ENCODE results near the gene UBXN10.
"Not testable (repeated sequence)": the region's sequence is repeated elsewhere in the genome, so short reads cannot be mapped to it uniquely, and the experiment has no call there.

UBXN10 gene

GRCh38 chr1:20223551-20224419 lies 37.9 kb downstream of the UBXN10 start:
- in situ Hi-C loops (cut with MboI; ENCODE audit: low pct_unique_long_range_greater_than_20kb, low sequenced_read_pairs): loop anchor here (25.0 kb wide), 1 partner anchor 264 kb away; the partner anchor contains the start of gene CAMK2N1
- no peak for DNase-seq

GRCh38 chr1:20224546-20224945 lies 38.6 kb downstream of the UBXN10 start:
- DNase-seq: no peak
- in situ Hi-C loops (cut with MboI; ENCODE audit: low pct_unique_long_range_greater_than_20kb, low sequenced_read_pairs): loop anchor here (25.0 kb wide), 1 partner anchor 263 kb away; the partner anchor contains the start of gene CAMK2N1

DNA sequence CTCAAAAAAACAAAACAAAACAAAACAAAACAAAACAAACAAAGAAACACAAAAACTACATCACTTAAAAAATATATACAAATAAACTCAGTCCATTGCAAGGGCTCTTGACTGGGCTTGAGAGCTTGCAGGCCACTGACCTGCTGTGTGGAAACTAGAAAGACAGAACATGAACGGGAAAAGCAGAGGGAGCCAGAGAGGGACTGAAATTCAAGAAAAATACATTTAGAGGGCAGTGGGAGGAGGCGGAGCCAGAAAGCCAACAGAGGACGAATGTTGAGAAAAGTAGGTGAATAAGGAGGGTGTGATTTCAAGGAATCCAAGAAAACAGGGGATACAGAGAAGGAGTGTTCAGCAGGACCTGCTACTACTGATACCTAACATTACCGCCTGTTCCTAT lies 41.8 kb downstream of the UBXN10 start:
- no peak for DNase-seq

DNA sequence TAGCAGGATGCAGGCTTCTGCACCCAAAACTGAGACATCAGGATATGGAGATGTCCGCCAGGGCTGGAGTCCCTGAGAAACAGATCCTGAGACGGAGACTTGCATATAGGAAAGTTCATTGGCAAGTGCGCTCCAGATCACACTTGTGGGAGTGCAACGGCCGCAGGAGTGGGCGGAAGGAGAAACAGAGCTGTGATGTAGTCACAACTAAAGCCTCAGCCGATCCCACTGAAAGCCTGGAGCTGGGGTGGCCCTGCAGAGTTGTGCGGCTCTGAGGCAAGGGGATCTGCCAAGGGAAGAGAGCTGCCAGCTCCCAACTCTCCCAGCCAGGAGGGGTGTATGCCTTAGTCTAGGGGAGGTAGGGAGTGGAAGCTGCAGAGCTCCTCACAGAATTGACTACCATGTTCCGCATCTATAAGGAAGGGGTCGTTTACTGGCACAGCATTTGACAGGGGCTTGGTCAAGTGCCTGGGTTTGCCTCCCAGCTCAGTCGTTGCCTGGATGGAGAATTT lies 42.5 kb downstream of the UBXN10 start:
- in situ Hi-C loops (cut with MboI; ENCODE audit: low pct_unique_long_range_greater_than_20kb, low sequenced_read_pairs): no loop called here
- no peak for DNase-seq

More for the DNA sequence above, 41.8 kb downstream of the UBXN10 start:
- in situ Hi-C loops (cut with MboI; ENCODE audit: low pct_unique_long_range_greater_than_20kb, low sequenced_read_pairs): no loop called here

DNA sequence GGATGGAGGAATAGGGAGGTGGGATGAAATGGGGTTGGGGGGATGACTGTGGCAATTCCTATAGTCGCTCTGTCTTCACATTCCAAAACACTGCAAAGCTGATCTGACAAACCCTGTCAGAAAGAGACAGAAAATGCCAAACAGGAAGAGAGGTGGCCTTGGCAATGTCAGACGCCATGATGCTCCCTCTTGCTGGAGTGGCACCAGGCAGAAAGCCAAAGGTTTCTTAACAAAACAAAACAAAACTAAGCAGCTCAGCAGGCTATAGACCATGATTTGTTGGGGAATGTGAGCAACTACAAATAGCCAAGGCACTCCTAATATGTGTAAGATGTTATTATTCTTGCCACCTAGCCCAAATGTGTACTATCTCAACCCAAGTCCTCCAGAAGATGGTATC lies 43.3 kb downstream of the UBXN10 start:
- in situ Hi-C loops (cut with MboI; ENCODE audit: low pct_unique_long_range_greater_than_20kb, low sequenced_read_pairs): no loop called here
- DNase-seq: no peak

- DNase-seq; in situ Hi-C loops (cut with MboI; ENCODE audit: low pct_unique_long_range_greater_than_20kb, low sequenced_read_pairs): not testable (repeated sequence)
Measured at GRCh38 chr1:20232564-20232963, 46.7 kb downstream of the UBXN10 start.

GRCh38 chr1:20233394-20233793 lies 47.5 kb downstream of the UBXN10 start:
- in situ Hi-C loops (cut with MboI; ENCODE audit: low pct_unique_long_range_greater_than_20kb, low sequenced_read_pairs): no loop called here
- DNase-seq: no peak

DNA sequence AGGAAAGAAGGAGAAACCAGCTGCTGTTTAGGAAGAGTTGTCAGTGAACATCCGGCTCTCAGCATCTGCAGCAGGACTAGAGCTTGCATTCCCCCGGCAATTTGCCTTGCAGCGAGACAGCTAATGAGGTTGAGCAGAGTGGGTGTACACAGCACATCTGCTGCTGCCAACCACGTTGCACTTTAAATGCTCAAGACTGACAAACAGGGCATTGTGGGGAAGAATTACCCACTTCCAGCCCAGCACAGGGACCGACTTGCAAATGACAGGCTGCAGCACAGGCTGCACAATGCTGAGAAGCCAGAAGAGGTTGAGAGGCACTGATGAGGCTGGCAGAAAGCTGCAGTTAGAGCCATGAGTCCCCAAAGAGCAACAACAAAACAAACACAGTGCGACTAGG lies 48.0 kb downstream of the UBXN10 start:
- no peak for DNase-seq
- in situ Hi-C loops (cut with MboI; ENCODE audit: low pct_unique_long_range_greater_than_20kb, low sequenced_read_pairs): no loop called here

DNA sequence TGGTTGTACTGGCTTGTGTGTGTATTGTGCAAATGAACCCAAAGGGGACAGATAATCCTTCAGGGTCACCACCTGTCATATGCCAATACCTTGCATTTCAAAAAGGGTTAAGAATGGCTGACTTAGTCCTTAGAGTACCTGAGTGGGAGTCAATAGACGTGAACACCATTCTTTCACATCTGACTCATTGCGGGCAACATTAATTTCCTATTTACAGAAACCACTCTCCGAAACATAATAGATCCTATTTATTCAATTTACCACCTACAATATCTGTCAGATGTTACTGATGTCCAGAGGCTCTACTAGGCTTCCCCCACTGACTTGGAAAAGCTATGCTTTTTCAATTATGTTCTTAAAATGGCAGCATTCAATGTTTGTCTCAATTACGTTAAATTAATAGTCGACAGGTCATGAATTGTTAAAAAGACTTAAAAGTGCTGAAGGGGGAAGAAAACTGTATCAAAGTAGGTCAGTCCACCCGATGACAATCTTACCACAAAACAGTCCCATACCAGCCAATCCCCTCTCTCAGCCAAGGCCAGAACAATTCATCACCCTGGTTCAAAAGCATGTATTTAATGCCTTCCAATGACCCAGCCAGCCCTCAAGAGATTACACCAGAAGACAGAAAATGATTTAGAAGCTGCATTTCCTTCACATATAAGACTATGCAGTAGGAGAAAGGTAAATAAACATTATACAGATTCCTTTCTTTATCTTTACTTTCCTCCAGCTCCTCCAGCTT lies 49.1 kb downstream of the UBXN10 start:
- DNase-seq: no peak
- in situ Hi-C loops (cut with MboI; ENCODE audit: low pct_unique_long_range_greater_than_20kb, low sequenced_read_pairs): no loop called here

DNA sequence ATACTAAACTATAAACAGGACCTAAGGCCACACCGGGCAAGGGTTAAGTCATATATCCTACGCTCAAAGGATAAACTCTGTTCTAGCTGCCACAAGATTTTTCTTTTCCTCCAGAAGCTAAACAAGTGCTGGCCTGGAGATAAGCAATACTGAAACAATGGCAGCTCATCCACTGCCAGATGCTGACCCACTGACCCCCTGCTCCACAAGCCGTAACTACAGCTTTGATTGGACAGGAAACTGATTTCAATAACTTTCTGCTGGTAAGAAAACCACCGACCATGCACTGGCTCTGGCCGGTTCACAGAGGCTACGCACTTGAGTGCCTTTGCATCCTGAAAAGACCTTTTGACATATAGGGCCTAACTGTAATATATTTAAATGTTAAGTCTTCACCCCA lies 51.8 kb downstream of the UBXN10 start:
- no peak for DNase-seq
- in situ Hi-C loops (cut with MboI; ENCODE audit: low pct_unique_long_range_greater_than_20kb, low sequenced_read_pairs): no loop called here

- DNase-seq: no peak
- in situ Hi-C loops (cut with MboI; ENCODE audit: low pct_unique_long_range_greater_than_20kb, low sequenced_read_pairs): no loop called here
Measured at GRCh38 chr1:20240012-20240411, 54.1 kb downstream of the UBXN10 start.

DNA sequence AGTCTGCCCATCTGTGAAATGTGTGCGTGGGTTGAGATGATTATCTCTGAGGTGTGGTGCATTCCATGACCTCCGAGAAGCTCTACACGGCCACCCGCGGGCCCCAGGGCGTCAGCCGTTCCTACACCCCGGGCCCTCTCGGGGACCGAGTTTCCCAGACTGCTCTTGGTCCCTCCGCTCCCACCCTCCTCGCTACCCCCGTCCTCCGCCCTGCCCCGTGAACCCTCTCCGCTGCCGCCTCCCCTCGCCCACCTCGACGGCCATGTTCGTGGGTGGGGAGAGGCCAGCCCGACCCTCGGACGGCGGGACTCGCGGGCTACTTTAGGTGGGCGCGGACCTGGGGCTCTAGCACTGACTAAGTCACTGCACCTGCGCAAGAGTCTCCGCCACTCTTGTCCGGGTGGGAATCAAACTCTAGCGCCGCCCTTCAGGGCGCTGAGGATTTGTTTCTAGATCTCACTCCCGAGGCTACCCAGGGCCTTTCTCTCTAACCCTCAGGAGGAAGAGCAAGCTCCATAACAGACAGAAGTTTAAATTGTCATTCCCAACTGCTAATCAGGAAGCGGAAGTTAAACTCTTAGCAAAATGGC lies 57.1 kb downstream of the UBXN10 start:
- in situ Hi-C loops (cut with MboI; ENCODE audit: low pct_unique_long_range_greater_than_20kb, low sequenced_read_pairs): no loop called here
- DNase-seq: no peak

Data from KBM-7 (cell line).